ENCODE results near the gene CHCT1. TPM values are rescaled to one million over a fixed set of nuclear protein-coding genes. Genes with fewer than 3 reads are reported as not detected.

CHCT1 gene
- not detected in 2 replicates for total RNA-seq

GRCh38 chr17:60422162-60422665 is at the start of gene CHCT1:
TSS of gene CHCT1 (plus strand) at chr17:60422489. CDS start at chr17:60422593, 104 bp downstream.

GRCh38 chr17:60392042-60392844 is 30.0 kb upstream of the CHCT1 start, which contains the start of gene USP32:
TSS of gene USP32 (minus strand) at chr17:60392133. CDS start at chr17:60391939, 194 bp downstream.

Other genes with a start within 250 kb of the CHCT1 start
- 57.9 and 85.8 TPM in 2 replicates for gene USP32, start 30.4 kb upstream of the CHCT1 start, total RNA-seq
- 59.1 and 66.8 TPM in 2 replicates for gene APPBP2, start 103.8 kb downstream of the CHCT1 start, total RNA-seq
- gene PPM1D, start 177.7 kb downstream of the CHCT1 start, total RNA-seq = 11.0 and 11.9 TPM in 2 replicates

Data from smooth muscle cell of the umbilical artery (primary cell).